Stimulated activated CD4-positive, alpha-beta T cell treated with anti-CD3 and anti-CD28 coated beads, TNF-alpha, amount 100 ng/mL, for 1 hour (primary cell): ENCODE data around the gene CEP89.
"Not testable (repeated sequence)": the region's sequence is repeated elsewhere in the genome, so short reads cannot be mapped to it uniquely, and the experiment has no call there.

Experiments
- DNase-seq, 3 donors: peaks; one replicate each; pipeline ENCODE4 v3.0.0-alpha.2; 2020; ENCODE audit warnings: low read depth in 3 of 3, low spot score in 1 of 3

CEP89 gene

DNA sequence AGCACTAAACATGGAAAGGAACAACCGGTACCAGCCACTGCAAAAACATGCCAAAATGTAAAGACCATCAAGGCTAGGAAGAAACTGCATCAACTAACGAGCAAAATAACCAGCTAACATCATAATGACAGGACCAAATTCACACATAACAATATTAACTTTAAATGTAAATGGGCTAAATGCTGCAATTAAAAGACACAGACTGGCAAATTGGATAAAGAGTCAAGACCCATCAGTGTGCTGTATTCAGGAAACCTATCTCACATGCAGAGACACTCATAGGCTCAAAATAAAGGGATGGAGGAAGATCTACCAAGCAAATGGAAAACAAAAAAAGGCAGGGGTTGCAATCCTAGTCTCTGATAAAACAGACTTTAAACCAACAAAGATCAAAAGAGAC is 123.7 kb downstream of the CEP89 start:
- not testable (repeated sequence) for DNase-seq

GRCh38 chr19:32843716-32844245 is 128.0 kb downstream of the CEP89 start:
- DNase-seq: no peak

GRCh38 chr19:32842061-32842460 is 129.7 kb downstream of the CEP89 start:
- DNase-seq: no peak

GRCh38 chr19:32837531-32837930 is 134.2 kb downstream of the CEP89 start:
- no peak for DNase-seq

DNA sequence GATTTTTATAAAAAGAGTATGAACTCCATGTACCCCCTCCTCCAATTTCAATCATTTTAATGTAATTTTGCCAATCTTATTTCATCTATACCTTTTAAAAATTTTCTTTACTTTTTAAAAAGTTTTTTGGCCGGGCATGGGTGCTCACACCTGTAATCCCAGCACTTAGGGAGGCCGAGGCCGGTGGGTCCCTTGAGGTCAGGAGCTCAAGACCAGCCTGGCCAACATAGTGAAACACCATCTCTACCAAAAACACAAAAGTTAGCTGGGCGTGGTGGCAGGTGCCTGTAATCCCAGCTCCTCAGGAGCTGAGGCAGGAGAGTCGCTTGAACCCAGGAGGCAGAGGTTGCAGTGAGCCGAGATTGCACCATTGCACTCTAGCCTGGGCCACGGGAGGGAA is 138.4 kb downstream of the CEP89 start:
- DNase-seq: not testable (repeated sequence)

DNA sequence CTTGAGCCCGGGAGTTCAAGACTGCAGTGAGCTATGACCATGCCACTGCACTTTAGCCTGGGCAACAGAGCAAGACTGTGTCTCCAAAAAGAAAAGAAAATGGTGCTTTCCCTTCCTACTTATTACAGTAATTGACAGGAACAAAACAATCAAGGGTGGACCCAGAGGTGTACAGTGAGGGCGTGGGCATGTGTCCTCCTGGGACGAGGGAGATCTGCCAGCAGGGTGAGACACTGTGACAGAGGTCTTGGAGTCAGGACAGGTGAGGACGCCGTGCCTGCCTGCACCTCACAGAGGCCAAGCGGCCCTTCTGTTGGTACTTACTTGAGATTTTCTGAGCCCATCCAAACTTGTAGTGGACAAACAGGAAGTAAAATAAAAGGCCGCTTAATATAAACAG is 138.9 kb downstream of the CEP89 start:
- DNase-seq: not testable (repeated sequence)

GRCh38 chr19:32832094-32832493 is 139.7 kb downstream of the CEP89 start:
- not testable (repeated sequence) for DNase-seq

DNA sequence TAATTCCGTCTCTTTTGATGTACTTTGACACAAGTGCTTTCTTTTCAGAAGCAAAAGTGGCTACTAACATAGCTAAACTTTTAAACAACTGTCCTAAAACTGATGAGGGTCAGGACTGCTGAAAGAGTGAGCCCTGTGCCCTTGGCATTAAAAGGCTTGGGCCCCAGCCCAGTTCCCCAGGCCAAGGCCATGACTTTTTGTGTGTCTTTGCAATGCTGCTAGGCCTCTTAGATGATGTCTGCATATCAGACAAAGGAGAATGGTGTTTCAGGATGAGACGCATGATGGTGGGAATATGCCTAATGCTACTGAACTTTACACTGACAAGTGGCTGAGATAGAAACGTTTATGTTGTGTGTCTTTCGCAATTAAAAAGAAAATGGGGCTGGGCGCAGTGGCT is 140.1 kb downstream of the CEP89 start:
- no peak for DNase-seq

- DNase-seq: no peak
Measured at GRCh38 chr19:32830231-32831014, 141.3 kb downstream of the CEP89 start.

- DNase-seq: no peak
Measured at GRCh38 chr19:32829345-32829896, 142.3 kb downstream of the CEP89 start.

GRCh38 chr19:32828643-32829344 is 143.0 kb downstream of the CEP89 start:
- no peak for DNase-seq

GRCh38 chr19:32828139-32828538 is 143.6 kb downstream of the CEP89 start:
- DNase-seq: no peak
